Heart right ventricle (tissue), 16 donors: ENCODE measurements around the gene BMPER. TPM values are rescaled to one million over a fixed set of nuclear protein-coding genes. Genes with fewer than 3 reads are reported as not detected.

Experiments
- ATAC-seq, 8 donors: fragments of 200-7000 bp; cut with Tn5 transposase; one replicate each; pipeline ENCODE4 v1.9.1; 2020; ENCODE audit warnings: mild to moderate bottlenecking in 8 of 8, moderate library complexity in 8 of 8, moderate number of reproducible peaks in 1 of 8
- DNase-seq, 2 donors: peaks; one replicate each; pipeline ENCODE4 v3.0.0-alpha.2; 2020
- H3K27ac ChIP-seq, 10 donors: fragments of 200-600 bp; sonication (generic) in 2 of 10; one replicate each; pipeline versions ENCODE4 v1.5.0 to v1.8.0; 2020 to 2022; ENCODE audit warnings: mild to moderate bottlenecking in 3 of 10
- H3K27me3 ChIP-seq, 7 donors: fragments of 200-600 bp; one replicate each; pipeline ENCODE4 v1.8.0; 2021 to 2022; ENCODE audit warnings: mild to moderate bottlenecking in 2 of 7
- H3K36me3 ChIP-seq, 9 donors: fragments of 200-600 bp; sonication (generic) in 1 of 9; one replicate each; pipeline versions ENCODE4 v1.5.0 to v1.8.0; 2020 to 2022; ENCODE audit warnings: mild to moderate bottlenecking in 2 of 9
- H3K4me1 ChIP-seq, 9 donors: fragments of 200-600 bp; sonication (generic) in 1 of 9; one replicate each; pipeline versions ENCODE4 v1.5.0 to v1.8.0; 2020 to 2022; ENCODE audit warnings: mild to moderate bottlenecking in 4 of 9
- H3K4me3 ChIP-seq, 10 donors: fragments of 200-600 bp; sonication (generic) in 2 of 10; one replicate each; pipeline versions ENCODE4 v1.5.0 to v1.8.0; 2020 to 2022; ENCODE audit warnings: mild to moderate bottlenecking in 7 of 10, moderate library complexity in 2 of 10
- H3K9me3 ChIP-seq, 11 donors: fragments of 200-600 bp in 10 of 11; sonication (generic) in 2 of 11; one replicate each; pipeline versions ENCODE4 v1.5.0 to v1.8.0; 2013 to 2022; ENCODE audit warnings: mild to moderate bottlenecking in 2 of 11, control low read depth in 1 of 11, moderate library complexity in 1 of 11
- CTCF ChIP-seq, 9 donors: fragments of 200-600 bp; sonication (generic) in 2 of 9; IDR thresholded peaks; one replicate each; pipeline versions ENCODE4 v1.5.0 to v1.8.0; 2021 to 2022; ENCODE audit warnings: antibody characterized with exemption in 9 of 9, mild to moderate bottlenecking in 5 of 9, moderate library complexity in 1 of 9
- WGBS, 2 donors: extraction: QIAGEN DNeasy Blood & Tissue Kit; methylation state at CpG; one replicate each; pipeline ENCODE4 v1.1.7; 2013; ENCODE audit warnings: inconsistent platforms in 1 of 2; 5-methylcytosine and 5-hydroxymethylcytosine counted together
- intact Hi-C, 10 donors: fragments of 100-400 bp; cut with DNase I; formaldehyde crosslinking; loops; one replicate each; pipeline versions ENCODE4 v1.11.1 to v1.14.2; 2022
- polyA plus RNA-seq, 2 donors: library from polyadenylated mRNA; stranded (reverse); fragments of 200-250 nt; gene quantifications; one replicate each; pipeline ENCODE4 v1.2.3, GENCODE V29; 2013
- total RNA-seq, 10 donors: library from RNA; stranded (reverse); fragmentation: NEBNext Ultra II Directional in 3 of 10; extraction: Animal tissue kit (Norgen Biotek cat#: 25700) in 3 of 10; gene quantifications; one replicate each; pipeline versions ENCODE4 v1.2.1 to v1.2.4, GENCODE V29; 2021 to 2023
- donor health status: Arrhythmogenic right ventricular cardiomyopathy.
- donor health status: ischemic (EF 13 %, LVEDD 7.1; RV severe dilation, severe dysfunction).
- donor health status: healthy with polysubstance abuse.
- donor health status: DM: no; HTN: yes; CAD: no.
- donor health status: DM: no; HTN: no; CAD: no.
- donor health status: ischemic (EF 25% LVEDD 6.9; RV normal size, moderate dysfunction).
- donor health status: ischemic (EF 25% LVEDD 5.7; RV mildly dilated, moderate dysfunction).
- donor health status: healthy.
- donor health status: DM: yes; HTN: yes; CAD: no.
- donor health status: Ischemic cardiomyopathy.
- donor health status: ischemic (EF 35%, LVEDD 5.7; RV mildly dilated, moderate dysfunction).
- donor health status: nonischemic (EF 11% LVEDD 7.7; RV severe dilation, severe dysfunction).
- donor health status: DM: yes; HTN: yes; CAD: no.
- donor health status: PGD.
- donor health status: ischemic (EF 29% LVEDD 5.4; RV normal size, mild dysfunction).
- donor health status: nonischemic (EF 23%, LVEDD 6.1; RV moderate dilation, normal function).

Gene BMPER
- total and polyA plus RNA-seq, 12 donors = 0.70 to 3.9 (median 1.5) TPM

- intact Hi-C loops = loop anchor here in 1 of 10 donors (5.0 kb wide), 1 partner anchor 236 kb away; no protein-coding TSS in a partner anchor
- no peaks in the 10 kb centered on the region for H3K36me3 ChIP-seq
- peaks cover 0 to 13% (median 3%) of the 10 kb centered on the region in 9 donors for H3K4me1 ChIP-seq
- ATAC-seq (no peak), DNase-seq (no peak)
- no peak for TF ChIP-seq CTCF (IDR thresholded peaks at IDR 0.05)
- H3K9me3 ChIP-seq = no peaks in the 10 kb centered on the region
- H3K4me3 ChIP-seq = no peak overlapping the region
- no peak overlapping the region for H3K27ac ChIP-seq
- no peaks in the 10 kb centered on the region for H3K27me3 ChIP-seq
Measured at GRCh38 chr7:34062826-34063225, 157.5 kb downstream of the BMPER start.

GRCh38 chr7:34064519-34065158, 159.3 kb downstream of the BMPER start:
- DNase-seq (no peak), ATAC-seq (peak in 2 of 8 donors; percentile 36 to 37)
- intact Hi-C loops = loop anchor here in 1 of 10 donors (5.0 kb wide), 1 partner anchor 237 kb away; no protein-coding TSS in a partner anchor
- H3K4me3 ChIP-seq = no peak overlapping the region
- H3K36me3 ChIP-seq = no peaks in the 10 kb centered on the region
- WGBS, 2 donors = 88 to 91% methylated on average over 4 of the region's 4 CpGs
- no peaks in the 10 kb centered on the region for H3K27me3 ChIP-seq
- peaks cover 0 to 12% (median 3%) of the 10 kb centered on the region in 9 donors for H3K4me1 ChIP-seq
- H3K27ac ChIP-seq = no peak overlapping the region
- peaks cover 0 to 4% (median 0%) of the 10 kb centered on the region in 11 donors for H3K9me3 ChIP-seq
- TF ChIP-seq CTCF (IDR thresholded peaks at IDR 0.05) = no peak

GRCh38 chr7:34066411-34066810, 161.1 kb downstream of the BMPER start:
- H3K9me3 ChIP-seq = peaks cover 0 to 4% (median 0%) of the 10 kb centered on the region in 11 donors
- no peak for ATAC-seq
- no peaks in the 10 kb centered on the region for H3K27me3 ChIP-seq
- no peaks in the 10 kb centered on the region for H3K36me3 ChIP-seq
- no peak overlapping the region for H3K4me3 ChIP-seq
- no peak for DNase-seq
- intact Hi-C loops = no loop called here
- no peak for TF ChIP-seq CTCF (IDR thresholded peaks at IDR 0.05)
- 90 to 94% methylated on average over 1 of the region's 1 CpG for WGBS, 2 donors
- H3K27ac ChIP-seq = no peak overlapping the region
- peaks cover 0 to under 1% (median 0%) of the 10 kb centered on the region in 9 donors for H3K4me1 ChIP-seq

- ATAC-seq (peak in 1 of 8 donors; percentile 35), DNase-seq (no peak)
- H3K36me3 ChIP-seq = no peaks in the 10 kb centered on the region
- H3K4me3 ChIP-seq = no peak overlapping the region
- intact Hi-C loops = no loop called here
- H3K4me1 ChIP-seq = no peaks in the 10 kb centered on the region
- H3K27ac ChIP-seq = no peak overlapping the region
- no peak for TF ChIP-seq CTCF (IDR thresholded peaks at IDR 0.05)
- no peaks in the 10 kb centered on the region for H3K27me3 ChIP-seq
- 67 to 73% methylated on average over 7 of the region's 7 CpGs for WGBS, 2 donors
- H3K9me3 ChIP-seq = peaks cover 0 to 4% (median 0%) of the 10 kb centered on the region in 11 donors
Measured at GRCh38 chr7:34067005-34067778, 161.9 kb downstream of the BMPER start.
